ENCODE data around the gene PLA2G3.

GRCh38 chr22:31085493-31085824 is 54.8 kb downstream of the PLA2G3 start:
- TF ChIP-seq CTCF (conservative IDR thresholded peaks at IDR 0.05 in 1 of 2, IDR thresholded peaks at IDR 0.05 in 1 of 2; ENCODE audit: extremely low read depth in 1 of 2, insufficient read depth in 1 of 2, low read depth in 1 of 2, low read length in 2 of 2) (no peak), EZH2 (IDR thresholded peaks at IDR 0.05; ENCODE audit: borderline replicate concordance, low read length) (no peak)

Measured in mammary epithelial cell (primary cell).